HCEC 1CT (cell line): ENCODE measurements around the gene CARD11.

Experiments
- DNase-seq: peaks from one replicate; pipeline ENCODE4 v3.0.0-alpha.2; 2017

Gene CARD11

DNA sequence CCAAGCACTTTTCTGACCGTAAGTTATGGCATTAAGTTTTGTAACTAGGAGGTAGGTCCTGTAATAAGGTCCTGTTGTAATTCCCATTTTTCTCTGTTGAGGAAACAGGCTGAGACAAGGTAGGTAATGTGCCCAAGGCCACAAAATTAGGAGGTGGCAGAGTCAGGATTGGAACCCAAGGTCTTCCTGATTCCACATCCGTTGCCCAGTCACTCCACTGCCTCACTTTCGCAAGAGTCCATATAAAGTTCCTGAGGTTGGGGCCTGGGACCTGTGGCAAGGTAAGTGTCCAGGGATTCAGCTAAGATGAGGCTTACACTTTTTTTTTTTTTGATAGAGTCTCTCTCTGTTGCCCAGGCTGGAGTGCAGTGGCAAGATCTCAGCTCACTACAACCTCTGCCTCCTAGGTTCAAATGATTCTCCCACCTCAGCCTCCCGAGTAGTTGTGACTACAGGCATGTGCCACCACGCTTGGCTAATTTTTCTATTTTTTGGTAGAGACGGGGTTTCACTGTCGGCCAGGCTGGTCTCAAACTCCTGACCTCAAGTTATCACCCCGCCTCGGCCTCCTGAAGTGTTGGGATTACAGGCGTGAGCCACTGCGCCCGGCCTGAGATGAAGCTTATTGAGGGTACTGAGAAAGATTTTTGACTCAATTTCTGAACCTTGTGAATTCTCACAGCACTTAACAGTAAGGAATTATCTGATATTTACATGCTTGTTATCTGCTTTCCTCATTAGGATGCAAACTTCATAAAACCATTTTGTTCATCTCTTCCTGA, 179.3 kb downstream of the CARD11 start:
- DNase-seq = no peak

DNA sequence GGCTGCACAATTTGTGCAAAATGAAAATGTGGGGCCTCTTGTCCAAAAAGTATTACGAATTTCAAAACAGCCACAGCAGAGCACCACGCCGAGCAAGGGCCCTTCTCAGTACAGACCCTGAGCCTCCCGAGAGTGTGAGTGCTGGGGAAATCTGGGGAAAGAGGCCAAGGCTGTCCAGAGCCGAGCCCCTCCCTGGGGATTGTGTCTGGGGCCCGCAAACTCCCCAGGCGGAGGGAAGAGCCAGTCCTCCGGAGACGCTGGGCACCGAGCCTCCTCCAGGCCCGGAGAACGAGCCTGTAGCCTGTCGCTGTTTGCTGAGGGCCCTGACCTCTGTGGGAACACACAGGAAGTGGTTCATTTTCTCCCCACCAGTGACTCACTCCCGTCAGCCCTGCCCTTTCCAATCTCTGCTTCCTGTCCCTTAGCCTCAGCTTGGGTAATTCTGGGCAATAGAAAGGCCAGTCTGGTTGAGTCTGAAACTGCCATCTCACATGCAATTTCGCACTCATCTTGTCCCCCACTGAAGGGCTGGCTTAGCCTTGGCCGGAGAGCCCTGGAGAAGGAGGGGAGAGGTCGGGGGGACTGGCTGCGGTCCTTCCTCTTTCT, 180.1 kb downstream of the CARD11 start:
- DNase-seq = peak; percentile 98

DNA sequence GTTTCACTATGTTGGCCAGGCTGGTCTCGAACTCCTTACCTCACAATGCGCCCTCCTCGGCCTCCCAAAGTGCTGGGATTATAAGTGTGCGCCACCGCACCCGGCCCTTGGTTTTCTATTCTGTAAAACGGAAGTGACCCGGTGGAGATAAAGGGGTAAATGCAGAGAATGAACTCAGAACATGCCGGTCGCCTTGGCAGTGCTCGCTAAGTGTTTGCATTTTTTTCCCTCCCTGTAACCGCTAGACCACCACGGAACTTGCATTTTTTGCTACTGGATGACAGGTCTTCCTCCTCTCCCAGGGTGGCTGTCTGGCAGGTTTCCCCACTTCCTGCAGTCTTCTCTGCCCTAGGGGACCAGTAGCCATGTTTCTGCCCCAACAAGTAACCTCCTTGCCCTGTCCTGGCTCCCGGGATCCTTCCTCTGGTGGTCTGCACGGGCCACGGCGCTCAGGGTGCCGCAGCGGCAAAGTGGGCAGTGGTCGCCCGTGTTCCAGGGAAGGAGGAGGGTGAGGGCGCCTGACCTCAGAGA, 180.8 kb downstream of the CARD11 start:
- no peak for DNase-seq

DNA sequence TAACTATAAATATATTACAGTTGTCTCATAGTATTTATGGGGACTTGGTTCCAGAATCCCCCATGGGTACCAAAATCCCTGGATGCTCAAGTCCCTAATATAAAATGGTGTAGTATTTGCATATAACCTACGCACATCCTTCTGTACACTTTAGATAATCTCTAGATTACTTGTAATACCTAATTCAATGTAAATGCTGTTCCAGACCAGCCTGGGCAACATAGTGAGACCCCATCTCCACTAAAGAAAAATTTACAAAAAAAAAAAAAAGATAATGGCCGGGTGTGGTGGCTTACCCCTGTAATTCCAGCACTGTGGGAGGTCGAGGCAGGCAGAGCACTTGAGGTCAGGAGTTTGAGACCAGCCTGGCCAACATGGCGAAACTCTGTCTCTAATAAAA, 182.2 kb downstream of the CARD11 start:
- no peak for DNase-seq

DNA sequence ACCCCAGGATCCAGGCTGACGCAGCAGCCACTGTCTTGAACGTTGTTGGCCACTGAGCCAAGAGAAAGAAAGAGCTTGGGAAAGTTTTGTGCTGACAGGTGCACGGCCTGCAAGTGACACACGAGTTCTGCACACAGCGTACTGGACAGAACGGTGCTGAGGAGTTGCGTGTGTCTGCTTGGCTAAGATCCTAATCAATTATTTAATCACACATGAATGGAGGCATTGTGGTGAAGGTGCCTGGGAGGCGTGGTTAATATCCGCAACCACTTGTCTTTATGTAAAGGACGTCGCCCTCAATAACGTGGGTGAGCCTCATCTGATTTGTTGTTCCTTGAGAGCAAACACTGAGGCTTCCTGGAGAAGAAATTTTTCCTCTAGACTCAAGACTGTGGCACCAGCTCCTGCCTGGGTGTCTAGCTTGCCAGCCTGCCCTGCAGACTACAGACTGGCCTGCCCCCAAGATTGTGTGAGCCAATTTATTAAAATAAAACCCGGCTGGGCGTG, 183.0 kb downstream of the CARD11 start:
- no peak for DNase-seq

DNA sequence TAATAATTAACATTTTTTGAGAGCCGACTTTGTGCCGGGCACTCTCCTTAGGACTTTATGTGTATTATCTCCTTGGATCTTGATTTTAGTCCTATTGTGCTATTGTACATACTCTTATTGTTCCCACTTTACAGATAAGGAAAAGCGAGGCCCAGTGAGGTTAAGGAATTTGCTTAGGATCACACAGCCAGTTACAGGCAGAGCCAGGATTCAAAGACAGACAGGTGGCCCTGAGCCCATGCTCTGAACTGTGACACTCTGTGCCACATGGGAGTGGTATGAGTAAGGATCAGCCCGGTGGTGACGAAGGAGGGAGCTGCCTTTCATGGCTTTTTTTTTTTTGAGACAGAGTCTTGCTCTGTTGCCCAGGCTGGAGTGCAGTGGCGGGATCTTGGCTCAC, 183.7 kb downstream of the CARD11 start:
- no peak for DNase-seq

DNA sequence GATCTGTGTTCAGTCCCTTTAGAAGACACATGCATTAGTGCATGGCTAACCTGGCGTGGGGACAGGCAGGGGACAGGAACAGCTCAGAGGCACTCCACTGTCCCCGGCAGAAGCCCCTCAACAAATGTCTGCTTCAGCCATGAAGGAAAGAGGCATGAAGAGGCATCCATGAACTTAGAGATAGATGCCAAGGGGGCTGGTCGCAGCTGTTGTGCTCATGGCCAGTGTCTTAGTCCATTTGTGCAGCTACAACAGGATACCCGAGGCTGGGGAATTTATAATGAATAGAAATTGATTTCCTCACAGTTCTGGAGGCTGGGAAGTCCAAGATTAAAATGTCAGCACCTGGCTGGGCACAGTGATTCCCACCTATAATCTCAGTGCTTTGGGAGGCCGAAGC, 185.0 kb downstream of the CARD11 start:
- DNase-seq = no peak

DNA sequence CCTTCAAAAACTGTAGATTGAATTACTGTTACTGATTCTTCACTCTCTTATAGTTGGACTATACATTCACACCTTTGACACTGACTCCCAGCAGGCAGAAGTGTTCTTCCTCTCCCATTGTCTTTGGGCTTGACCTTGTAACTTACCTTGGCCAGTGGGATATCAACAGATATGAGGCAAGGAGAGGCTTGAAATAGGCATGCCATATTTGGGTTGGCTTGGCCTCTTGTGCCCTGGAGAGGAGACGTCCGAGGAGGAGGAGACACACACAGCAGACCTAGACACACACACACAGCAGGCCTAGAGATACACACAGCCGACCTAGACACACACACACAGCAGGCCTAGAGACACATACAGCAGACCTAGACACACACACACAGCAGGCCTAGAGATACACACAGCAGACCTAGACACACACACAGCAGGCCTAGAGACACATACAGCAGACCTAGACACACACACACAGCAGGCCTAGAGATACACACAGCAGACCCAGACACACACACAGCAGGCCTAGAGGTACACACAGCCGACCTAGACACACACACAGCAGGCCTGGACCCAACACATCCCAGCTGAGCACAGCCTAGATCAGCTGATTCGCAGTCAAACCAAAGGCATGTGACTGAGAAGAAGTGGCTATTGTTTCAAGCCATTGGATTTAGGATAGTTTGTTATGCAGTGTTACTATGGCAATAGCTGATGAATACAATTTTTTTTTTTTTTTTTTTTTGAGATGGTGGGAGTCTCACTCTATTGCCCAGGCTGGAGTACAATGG, 187.1 kb downstream of the CARD11 start:
- no peak for DNase-seq
